ENCODE results near the gene NELL2. TPM values are rescaled to one million over a fixed set of nuclear protein-coding genes. Genes with fewer than 3 reads are reported as not detected.

Gene NELL2
- total and polyA plus RNA-seq, 9 of the 15 experiments (the other 6 are each of a cell fraction or from before 2014, with no cell fraction given): 0.32 to 1.1 (median 0.53) TPM

DNA sequence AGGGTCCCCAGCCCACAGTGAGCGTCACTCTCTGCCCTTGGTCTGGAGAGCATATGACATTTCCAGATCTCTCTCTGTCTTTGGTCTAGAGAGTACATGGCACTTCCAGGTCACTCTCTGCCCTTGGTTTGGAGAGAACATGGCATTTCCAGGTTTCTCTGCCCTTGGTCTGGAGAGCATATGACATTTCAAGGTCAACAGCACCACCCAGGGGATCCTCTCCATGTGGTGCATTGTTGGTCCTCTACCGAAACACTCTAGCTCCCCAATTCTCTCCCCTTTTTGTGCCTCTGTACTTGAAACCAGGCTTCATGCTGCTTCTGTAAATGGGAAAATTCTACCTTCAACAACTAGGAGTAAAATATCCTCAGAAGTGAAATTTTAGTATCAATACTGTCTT, 399.4 kb downstream of the NELL2 start:
- WGBS (ENCODE audit: insufficient coverage, low coverage, missing lambda C conversion rate): 3% methylated on average over 2 of the region's 2 CpGs
- no peak for FAIRE-seq
- CTCF ChIA-PET (ENCODE audit: low intra/inter-chr PET ratio): no interaction called here
- TF ChIP-seq YY1 (IDR thresholded peaks at IDR 0.05; ENCODE audit: borderline replicate concordance in 1 of 3, control insufficient read depth in 1 of 3, extremely low read depth in 1 of 3, insufficient read depth in 3 of 3, insufficient read length in 1 of 3, insufficient replicate concordance in 2 of 3, low read depth in 1 of 3, low read length in 2 of 3): no peak
- TF ChIP-seq GATA2 (CRISPR knock-in tag; IDR thresholded peaks at IDR 0.05): no peak
- TF ChIP-seq NCOA6 (IDR thresholded peaks at IDR 0.05): no peak
- no peak for TF ChIP-seq ETS2 (tag; IDR thresholded peaks at IDR 0.05; ENCODE audit: borderline replicate concordance, poor library complexity, severe bottlenecking)
- no peak for TF ChIP-seq MEIS2 (IDR thresholded peaks at IDR 0.05; ENCODE audit: partially characterized antibody)
- no peak for TF ChIP-seq ELF2 (CRISPR knock-in tag; IDR thresholded peaks at IDR 0.05)
- TF ChIP-seq CBX5 (IDR thresholded peaks at IDR 0.05; ENCODE audit: borderline replicate concordance, low read depth): no peak
- TF ChIP-seq NFATC3 (IDR thresholded peaks at IDR 0.05): no peak
- TF ChIP-seq, protein P1, sequence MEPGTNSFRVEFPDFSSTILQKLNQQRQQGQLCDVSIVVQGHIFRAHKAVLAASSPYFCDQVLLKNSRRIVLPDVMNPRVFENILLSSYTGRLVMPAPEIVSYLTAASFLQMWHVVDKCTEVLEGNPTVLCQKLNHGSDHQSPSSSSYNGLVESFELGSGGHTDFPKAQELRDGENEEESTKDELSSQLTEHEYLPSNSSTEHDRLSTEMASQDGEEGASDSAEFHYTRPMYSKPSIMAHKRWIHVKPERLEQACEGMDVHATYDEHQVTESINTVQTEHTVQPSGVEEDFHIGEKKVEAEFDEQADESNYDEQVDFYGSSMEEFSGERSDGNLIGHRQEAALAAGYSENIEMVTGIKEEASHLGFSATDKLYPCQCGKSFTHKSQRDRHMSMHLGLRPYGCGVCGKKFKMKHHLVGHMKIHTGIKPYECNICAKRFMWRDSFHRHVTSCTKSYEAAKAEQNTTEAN (CRISPR knock-in tag; IDR thresholded peaks at IDR 0.05): no peak
- TF ChIP-seq, protein P2, sequence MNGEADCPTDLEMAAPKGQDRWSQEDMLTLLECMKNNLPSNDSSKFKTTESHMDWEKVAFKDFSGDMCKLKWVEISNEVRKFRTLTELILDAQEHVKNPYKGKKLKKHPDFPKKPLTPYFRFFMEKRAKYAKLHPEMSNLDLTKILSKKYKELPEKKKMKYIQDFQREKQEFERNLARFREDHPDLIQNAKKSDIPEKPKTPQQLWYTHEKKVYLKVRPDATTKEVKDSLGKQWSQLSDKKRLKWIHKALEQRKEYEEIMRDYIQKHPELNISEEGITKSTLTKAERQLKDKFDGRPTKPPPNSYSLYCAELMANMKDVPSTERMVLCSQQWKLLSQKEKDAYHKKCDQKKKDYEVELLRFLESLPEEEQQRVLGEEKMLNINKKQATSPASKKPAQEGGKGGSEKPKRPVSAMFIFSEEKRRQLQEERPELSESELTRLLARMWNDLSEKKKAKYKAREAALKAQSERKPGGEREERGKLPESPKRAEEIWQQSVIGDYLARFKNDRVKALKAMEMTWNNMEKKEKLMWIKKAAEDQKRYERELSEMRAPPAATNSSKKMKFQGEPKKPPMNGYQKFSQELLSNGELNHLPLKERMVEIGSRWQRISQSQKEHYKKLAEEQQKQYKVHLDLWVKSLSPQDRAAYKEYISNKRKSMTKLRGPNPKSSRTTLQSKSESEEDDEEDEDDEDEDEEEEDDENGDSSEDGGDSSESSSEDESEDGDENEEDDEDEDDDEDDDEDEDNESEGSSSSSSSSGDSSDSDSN (IDR thresholded peaks at IDR 0.05; ENCODE audit: borderline replicate concordance in 1 of 2, low read depth in 2 of 2, low read length in 2 of 2): no peak
- TF ChIP-seq RBM14 (IDR thresholded peaks at IDR 0.05; ENCODE audit: borderline replicate concordance, insufficient read depth, low read depth, low read length): no peak
- TF ChIP-seq SIN3A (IDR thresholded peaks at IDR 0.05; ENCODE audit: borderline replicate concordance in 2 of 2, control insufficient read depth in 1 of 2, low read depth in 2 of 2, low read length in 2 of 2): no peak
- TF ChIP-seq, protein P3, sequence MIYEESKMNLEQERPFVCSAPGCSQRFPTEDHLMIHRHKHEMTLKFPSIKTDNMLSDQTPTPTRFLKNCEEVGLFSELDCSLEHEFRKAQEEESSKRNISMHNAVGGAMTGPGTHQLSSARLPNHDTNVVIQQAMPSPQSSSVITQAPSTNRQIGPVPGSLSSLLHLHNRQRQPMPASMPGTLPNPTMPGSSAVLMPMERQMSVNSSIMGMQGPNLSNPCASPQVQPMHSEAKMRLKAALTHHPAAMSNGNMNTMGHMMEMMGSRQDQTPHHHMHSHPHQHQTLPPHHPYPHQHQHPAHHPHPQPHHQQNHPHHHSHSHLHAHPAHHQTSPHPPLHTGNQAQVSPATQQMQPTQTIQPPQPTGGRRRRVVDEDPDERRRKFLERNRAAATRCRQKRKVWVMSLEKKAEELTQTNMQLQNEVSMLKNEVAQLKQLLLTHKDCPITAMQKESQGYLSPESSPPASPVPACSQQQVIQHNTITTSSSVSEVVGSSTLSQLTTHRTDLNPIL (CRISPR knock-in tag; IDR thresholded peaks at IDR 0.05): no peak

More for the DNA sequence above, 399.4 kb downstream of the NELL2 start:
- Histone ChIP-seq H3K4me2 (ENCODE audit: insufficient read depth, low read length) (no peak overlapping the region), H3K4me1 (replicated peaks in 1 of 2; ENCODE audit: control insufficient read depth in 2 of 2, insufficient read depth in 2 of 2, low read length in 2 of 2) (no peaks in the 10 kb centered on the region), H3K36me3 (ENCODE audit: control insufficient read depth, insufficient read depth, low read length) (no peaks in the 10 kb centered on the region), H3K9me3 (replicated peaks; ENCODE audit: control insufficient read depth, insufficient read depth, low read depth, low read length) (no peaks in the 10 kb centered on the region), H3K9me1 (ENCODE audit: control insufficient read depth, insufficient read depth, low read length) (no peaks in the 10 kb centered on the region), H3K4me3 (no peak overlapping the region), H3K27me3 (ENCODE audit: control insufficient read depth in 2 of 2, insufficient read depth in 2 of 2, low read length in 2 of 2) (no peaks in the 10 kb centered on the region), H3K27ac (ENCODE audit: extremely low read depth, low read depth, low read length) (no peak overlapping the region), H3K9ac (ENCODE audit: insufficient read depth in 1 of 2, low read depth in 2 of 2, low read length in 2 of 2) (no peak overlapping the region), H2AFZ (ENCODE audit: low read depth, low read length) (no peak overlapping the region), H3K79me2 (ENCODE audit: control insufficient read depth, insufficient read depth, low read length) (no peaks in the 10 kb centered on the region), H4K20me1 (replicated peaks; ENCODE audit: control insufficient read depth, insufficient read depth, low read length) (no peaks in the 10 kb centered on the region)
- no TSS peak for BruUV-seq (replicated peaks)
- POLR2A ChIA-PET: no interaction called here
- intact Hi-C loops (cut with micrococcal nuclease) (no loop called here), in situ Hi-C loops (cut with MboI) (no loop called here)
- ATAC-seq: no peak
- DNase-seq (ENCODE audit: extremely low read depth in 1 of 4, low spot score in 3 of 4): no peak

Measured in K562 (cell line).